HG03571 (cell line): Measurements from ENCODE around the gene MMP26.
"Not testable (repeated sequence)": the region's sequence is repeated elsewhere in the genome, so short reads cannot be mapped to it uniquely, and the experiment has no call there.

Experiments used
- ATAC-seq: cut with Tn5 transposase; IDR thresholded peaks from one replicate; pipeline ENCODE4 v1.9.1; 2021; ENCODE audit not compliant: unreplicated experiment

Gene MMP26

GRCh38 chr11:4722616-4723534 is 18.3 kb downstream of the MMP26 start:
- ATAC-seq, result not testable (repeated sequence)

GRCh38 chr11:4727171-4727570 is 22.6 kb downstream of the MMP26 start:
- no peak for ATAC-seq

DNA sequence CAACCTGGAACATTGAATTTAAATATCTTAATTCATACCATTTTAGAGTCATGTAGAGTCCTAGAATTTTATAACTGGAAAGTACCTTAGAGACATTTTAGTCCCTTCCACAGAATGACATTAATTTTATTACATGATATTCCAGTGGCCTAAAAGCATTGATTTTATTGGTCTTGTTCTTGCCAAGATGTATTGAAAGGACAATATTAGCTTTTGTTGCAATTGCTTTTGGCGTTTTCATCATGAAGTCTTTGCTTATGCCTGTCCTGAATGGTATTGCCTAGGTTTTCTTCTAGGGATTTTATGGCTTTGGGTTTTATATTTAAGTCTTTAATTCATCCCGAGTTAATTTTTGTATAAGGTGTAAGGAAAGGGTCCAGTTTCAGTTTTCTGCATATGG is 36.2 kb downstream of the MMP26 start:
- ATAC-seq, result no peak

DNA sequence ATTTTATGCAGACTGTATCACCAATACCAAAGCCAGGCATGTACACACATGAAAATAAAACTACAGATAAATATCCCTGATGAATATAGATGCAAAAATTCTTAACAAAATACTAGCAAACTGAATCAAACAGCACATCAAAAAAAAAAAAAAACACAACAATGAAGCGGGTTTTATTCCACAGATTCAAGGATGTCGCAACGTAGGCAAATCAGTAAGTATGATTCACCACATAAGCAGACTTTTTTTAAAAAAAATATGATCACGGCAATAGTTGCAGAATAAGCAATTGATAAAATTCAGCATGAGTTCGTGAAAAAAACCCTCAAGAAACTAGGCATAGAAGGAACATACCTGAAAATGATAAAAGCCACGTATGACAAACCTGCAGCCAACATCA is 43.9 kb downstream of the MMP26 start:
- no peak for ATAC-seq

DNA sequence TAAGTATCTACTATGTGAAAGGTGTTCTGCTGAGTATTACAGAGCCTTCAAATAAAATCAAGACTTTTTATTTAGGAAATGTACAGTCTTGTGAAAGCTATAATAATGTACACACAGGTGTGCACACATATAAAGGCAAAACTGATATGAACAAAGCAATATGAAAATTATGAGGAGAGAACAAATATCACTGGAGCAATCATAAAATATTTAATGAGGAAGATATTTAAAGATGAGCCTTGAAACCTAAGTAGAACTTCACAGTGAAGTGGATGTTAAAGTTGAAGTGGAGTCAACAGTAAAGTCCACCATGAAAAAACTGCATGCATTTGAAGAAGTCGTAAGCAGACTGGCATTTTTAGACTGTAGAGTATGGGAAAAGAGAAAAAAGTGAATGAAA is 46.6 kb downstream of the MMP26 start:
- no peak for ATAC-seq
